ENCODE data around the gene EPN3. TPM values are rescaled to one million over a fixed set of nuclear protein-coding genes. Genes with fewer than 3 reads are reported as not detected.

EPN3 gene
- polyA plus RNA-seq, 1 donor, result 3.3 TPM

- Histone ChIP-seq H3K4me1 (ENCODE audit: control insufficient read depth, insufficient read depth, low read length) (peaks cover 11% of the 10 kb centered on the region), H3K27me3 (ENCODE audit: control insufficient read depth, insufficient read depth, low read length) (peaks cover 3% of the 10 kb centered on the region), H3K36me3 (ENCODE audit: control insufficient read depth, insufficient read depth, low read length) (no peaks in the 10 kb centered on the region), H3K27ac (ENCODE audit: low read length) (no peak overlapping the region), H3K9me3 (ENCODE audit: control insufficient read depth, low read depth, low read length) (no peaks in the 10 kb centered on the region), H3K4me3 (ENCODE audit: low read length) (no peak overlapping the region)
- no CpG with 5 or more reads among the region's 9 CpGs for WGBS (ENCODE audit: insufficient coverage, low lambda C conversion rate)
- no peak for DNase-seq
Observed at GRCh38 chr17:50586421-50587247, 54.1 kb downstream of the EPN3 start.

GRCh38 chr17:50587571-50587970, 55.0 kb downstream of the EPN3 start:
- Histone ChIP-seq H3K27ac (ENCODE audit: low read length) (no peak overlapping the region), H3K4me1 (ENCODE audit: control insufficient read depth, insufficient read depth, low read length) (peaks cover 11% of the 10 kb centered on the region), H3K36me3 (ENCODE audit: control insufficient read depth, insufficient read depth, low read length) (no peaks in the 10 kb centered on the region), H3K4me3 (ENCODE audit: low read length) (no peak overlapping the region), H3K27me3 (ENCODE audit: control insufficient read depth, insufficient read depth, low read length) (peaks cover 3% of the 10 kb centered on the region), H3K9me3 (ENCODE audit: control insufficient read depth, low read depth, low read length) (no peaks in the 10 kb centered on the region)
- no peak for DNase-seq
- WGBS (ENCODE audit: insufficient coverage, low lambda C conversion rate), result no CpG with 5 or more reads among the region's 9 CpGs

- Histone ChIP-seq H3K4me1 (ENCODE audit: control insufficient read depth, insufficient read depth, low read length) (peaks cover 11% of the 10 kb centered on the region), H3K9me3 (ENCODE audit: control insufficient read depth, low read depth, low read length) (no peaks in the 10 kb centered on the region), H3K27ac (ENCODE audit: low read length) (no peak overlapping the region), H3K4me3 (ENCODE audit: low read length) (no peak overlapping the region), H3K36me3 (ENCODE audit: control insufficient read depth, insufficient read depth, low read length) (no peaks in the 10 kb centered on the region), H3K27me3 (ENCODE audit: control insufficient read depth, insufficient read depth, low read length) (no peaks in the 10 kb centered on the region)
- no peak for DNase-seq
- no CpG with 5 or more reads among the region's 18 CpGs for WGBS (ENCODE audit: insufficient coverage, low lambda C conversion rate)
Observed at GRCh38 chr17:50588391-50589049, 56.0 kb downstream of the EPN3 start.

- Histone ChIP-seq H3K27me3 (ENCODE audit: control insufficient read depth, insufficient read depth, low read length) (no peaks in the 10 kb centered on the region), H3K4me1 (ENCODE audit: control insufficient read depth, insufficient read depth, low read length) (peaks cover 11% of the 10 kb centered on the region), H3K27ac (ENCODE audit: low read length) (no peak overlapping the region), H3K36me3 (ENCODE audit: control insufficient read depth, insufficient read depth, low read length) (no peaks in the 10 kb centered on the region), H3K4me3 (ENCODE audit: low read length) (no peak overlapping the region), H3K9me3 (ENCODE audit: control insufficient read depth, low read depth, low read length) (no peaks in the 10 kb centered on the region)
- DNase-seq, result no peak
- no CpG with 5 or more reads among the region's 10 CpGs for WGBS (ENCODE audit: insufficient coverage, low lambda C conversion rate)
Observed at GRCh38 chr17:50589095-50589705, 56.7 kb downstream of the EPN3 start.

- no peak for DNase-seq
- WGBS (ENCODE audit: insufficient coverage, low lambda C conversion rate), result no CpG with 5 or more reads among the region's 24 CpGs
- Histone ChIP-seq H3K27ac (ENCODE audit: low read length) (no peak overlapping the region), H3K36me3 (ENCODE audit: control insufficient read depth, insufficient read depth, low read length) (no peaks in the 10 kb centered on the region), H3K4me3 (ENCODE audit: low read length) (no peak overlapping the region), H3K9me3 (ENCODE audit: control insufficient read depth, low read depth, low read length) (no peaks in the 10 kb centered on the region), H3K4me1 (ENCODE audit: control insufficient read depth, insufficient read depth, low read length) (peaks cover 11% of the 10 kb centered on the region), H3K27me3 (ENCODE audit: control insufficient read depth, insufficient read depth, low read length) (no peaks in the 10 kb centered on the region)
Observed at GRCh38 chr17:50590946-50591737, 58.6 kb downstream of the EPN3 start.

GRCh38 chr17:50593321-50593720, 60.8 kb downstream of the EPN3 start:
- H3K36me3 ChIP-seq (ENCODE audit: control insufficient read depth, insufficient read depth, low read length), result no peaks in the 10 kb centered on the region
- DNase-seq, result peak in 1 of 2 donors; percentile 26
- no peak overlapping the region for H3K27ac ChIP-seq (ENCODE audit: low read length)
- no peaks in the 10 kb centered on the region for H3K9me3 ChIP-seq (ENCODE audit: control insufficient read depth, low read depth, low read length)
- peaks cover 11% of the 10 kb centered on the region for H3K4me1 ChIP-seq (ENCODE audit: control insufficient read depth, insufficient read depth, low read length)
- no peaks in the 10 kb centered on the region for H3K27me3 ChIP-seq (ENCODE audit: control insufficient read depth, insufficient read depth, low read length)
- no peak overlapping the region for H3K4me3 ChIP-seq (ENCODE audit: low read length)
- no CpG with 5 or more reads among the region's 10 CpGs for WGBS (ENCODE audit: insufficient coverage, low lambda C conversion rate)

Other genes starting within 250 kb of the EPN3 start
- gene XYLT2, start 186.6 kb upstream of the EPN3 start, polyA plus RNA-seq, result 16.2 TPM
- 71.8 TPM for gene MRPL27, start 159.6 kb upstream of the EPN3 start, polyA plus RNA-seq
- 3.5 TPM for gene EME1, start 159.5 kb upstream of the EPN3 start, polyA plus RNA-seq
- gene LRRC59, start 135.2 kb upstream of the EPN3 start, polyA plus RNA-seq, result 79.8 TPM
- 77.8 TPM for gene ACSF2, start 106.5 kb upstream of the EPN3 start, polyA plus RNA-seq
- 5.9 TPM for gene CHAD, start 63.9 kb upstream of the EPN3 start, polyA plus RNA-seq
- gene RSAD1, start 53.9 kb upstream of the EPN3 start, polyA plus RNA-seq, result 39.3 TPM
- gene MYCBPAP, start 24.3 kb upstream of the EPN3 start, polyA plus RNA-seq, result 1.8 TPM
- gene SPATA20, start 14.4 kb downstream of the EPN3 start, polyA plus RNA-seq, result 61.8 TPM
- 1.7 TPM for gene CACNA1G, start 28.0 kb downstream of the EPN3 start, polyA plus RNA-seq
- 53.7 TPM for gene ABCC3, start 102.1 kb downstream of the EPN3 start, polyA plus RNA-seq
- gene ANKRD40, start 175.2 kb downstream of the EPN3 start, polyA plus RNA-seq, result 25.7 TPM
- gene LUC7L3, start 186.9 kb downstream of the EPN3 start, polyA plus RNA-seq, result 273 TPM
- 28.4 TPM for gene ANKRD40CL, start 234.8 kb downstream of the EPN3 start, polyA plus RNA-seq

Data from large intestine (tissue), 3 donors.